Neural cell (in vitro differentiated cells): Measurements from ENCODE around the gene S100A2. TPM values are rescaled to one million over a fixed set of nuclear protein-coding genes. Genes with fewer than 3 reads are reported as not detected.

Experiments used
- H2AFZ ChIP-seq: fragments of 200-600, 300-800 bp; sonication (generic), shearing (Covaris generic); 2 replicates; pipeline ENCODE4 v1.6.0; 2014; ENCODE audit warnings: low read depth, mild to moderate bottlenecking, antibody characterized with exemption, low read length, moderate library complexity
- H3F3A ChIP-seq: fragments of 200-600 bp; shearing (Covaris generic); 2 replicates; pipeline ENCODE4 v1.6.1; 2016; ENCODE audit warnings: mild to moderate bottlenecking, moderate library complexity, mixed read lengths, antibody characterized with exemption, low read length; ENCODE audit not compliant: insufficient read depth, poor library complexity, severe bottlenecking
- H3K27ac ChIP-seq: fragments of 200-600, 300-800 bp; sonication (generic), shearing (Covaris generic); 2 replicates; pipeline ENCODE4 v1.5.1; 2014; ENCODE audit warnings: mild to moderate bottlenecking, low read length, moderate library complexity
- H3K27me3 ChIP-seq: fragments of 300-800, 200-600 bp; sonication (generic), shearing (Covaris generic); 2 replicates; pipeline ENCODE4 v1.6.0; 2014; ENCODE audit warnings: mild to moderate bottlenecking, low read depth, low read length, moderate library complexity; ENCODE audit not compliant: insufficient read depth
- H3K36me3 ChIP-seq: fragments of 300-800, 200-600 bp; sonication (generic), shearing (Covaris generic); 2 replicates; pipeline ENCODE4 v1.5.1; 2014; ENCODE audit warnings: mild to moderate bottlenecking, antibody characterized with exemption, low read length, moderate library complexity; ENCODE audit not compliant: insufficient read depth
- H3K4me2 ChIP-seq: fragments of 300-800, 200-600 bp; sonication (generic), shearing (Covaris generic); 2 replicates; pipeline ENCODE4 v1.6.0; 2014; ENCODE audit warnings: mild to moderate bottlenecking, low read length
- H3K4me3 ChIP-seq: fragments of 300-800, 200-600 bp; sonication (generic), shearing (Covaris generic); 2 replicates; pipeline ENCODE4 v1.5.1; 2014; ENCODE audit warnings: mild to moderate bottlenecking, low read length, moderate library complexity
- H3K79me2 ChIP-seq: fragments of 200-600 bp; shearing (Covaris generic); replicated peaks from 2 replicates; pipeline ENCODE4 v1.6.0; 2014; ENCODE audit warnings: mild to moderate bottlenecking, low read length, moderate library complexity; ENCODE audit not compliant: insufficient read depth
- H3K9ac ChIP-seq: fragments of 300-800, 200-600 bp; sonication (generic), shearing (Covaris generic); 2 replicates; pipeline ENCODE4 v1.6.1; 2016; ENCODE audit warnings: mild to moderate bottlenecking, low read length, mixed read lengths
- H3K9me2 ChIP-seq: fragments of 200-600 bp; shearing (Covaris generic); 2 replicates; pipeline ENCODE4 v1.6.1; 2016; ENCODE audit warnings: mild to moderate bottlenecking, low read length, mixed read lengths; ENCODE audit not compliant: insufficient read depth
- H3K9me3 ChIP-seq: fragments of 200-600, 300-800 bp; sonication (generic), shearing (Covaris generic); 2 replicates; pipeline ENCODE4 v1.6.1; 2016; ENCODE audit warnings: mild to moderate bottlenecking, mixed run types, low read length, moderate library complexity, mixed read lengths
- H4K20me1 ChIP-seq: fragments of 200-600 bp; shearing (Covaris generic); 2 replicates; pipeline ENCODE4 v1.6.1; 2016; ENCODE audit warnings: mild to moderate bottlenecking, mixed run types; ENCODE audit not compliant: insufficient read depth
- EP300 ChIP-seq: fragments of 450-650 bp; conservative IDR thresholded peaks from 2 replicates; pipeline ENCODE4 v1.6.1; 2014; ENCODE audit warnings: antibody characterized with exemption, mild to moderate bottlenecking, moderate library complexity; ENCODE audit not compliant: poor library complexity, severe bottlenecking
- EZH2 ChIP-seq: fragments of 200-600, 300-800 bp; shearing (Covaris generic), sonication (generic); IDR thresholded peaks from 2 replicates; pipeline ENCODE4 v1.6.1; 2014; ENCODE audit warnings: antibody characterized with exemption, low read length, borderline replicate concordance, mild to moderate bottlenecking; ENCODE audit not compliant: insufficient read depth, poor library complexity, severe bottlenecking
- MXI1 ChIP-seq: fragments of 450-650 bp; conservative IDR thresholded peaks from 2 replicates; pipeline ENCODE4 v1.6.1; 2014; ENCODE audit warnings: antibody characterized with exemption, mild to moderate bottlenecking; ENCODE audit not compliant: poor library complexity, severe bottlenecking
- POLR2AphosphoS5 ChIP-seq: IDR thresholded peaks from 2 replicates; pipeline ENCODE4 v1.6.1; 2012
- RAD21 ChIP-seq: fragments of 450-650 bp; conservative IDR thresholded peaks from 2 replicates; pipeline ENCODE4 v1.6.1; 2014; ENCODE audit warnings: antibody characterized with exemption, mild to moderate bottlenecking, moderate library complexity
- SMC3 ChIP-seq: fragments of 450-650 bp; conservative IDR thresholded peaks from 2 replicates; pipeline ENCODE4 v1.6.1; 2014; ENCODE audit warnings: antibody characterized with exemption, mild to moderate bottlenecking, moderate library complexity; ENCODE audit not compliant: poor library complexity
- TAF1 ChIP-seq: IDR thresholded peaks from 2 replicates; pipeline ENCODE4 v1.6.1; 2012; ENCODE audit warnings: low read depth
- polyA plus RNA-seq: library from polyadenylated mRNA; depleted of rRNA; stranded (reverse); fragments of >200 nt; gene quantifications from 2 replicates; pipeline ENCODE4 v1.2.3, GENCODE V29; 2014
- TF ChIP-seq, protein P1 (sequence below): fragments of 450-650 bp; IDR thresholded peaks from 2 replicates; pipeline ENCODE4 v1.5.1; 2014; ENCODE audit warnings: antibody characterized with exemption, mild to moderate bottlenecking, moderate library complexity; ENCODE audit not compliant: poor library complexity, severe bottlenecking
- TF ChIP-seq, protein P2 (sequence below): IDR thresholded peaks from 2 replicates; pipeline ENCODE4 v1.6.1; 2012; ENCODE audit warnings: borderline replicate concordance

S100A2 gene
- polyA plus RNA-seq, 1 donor from 2014 or later, result not detected

DNA sequence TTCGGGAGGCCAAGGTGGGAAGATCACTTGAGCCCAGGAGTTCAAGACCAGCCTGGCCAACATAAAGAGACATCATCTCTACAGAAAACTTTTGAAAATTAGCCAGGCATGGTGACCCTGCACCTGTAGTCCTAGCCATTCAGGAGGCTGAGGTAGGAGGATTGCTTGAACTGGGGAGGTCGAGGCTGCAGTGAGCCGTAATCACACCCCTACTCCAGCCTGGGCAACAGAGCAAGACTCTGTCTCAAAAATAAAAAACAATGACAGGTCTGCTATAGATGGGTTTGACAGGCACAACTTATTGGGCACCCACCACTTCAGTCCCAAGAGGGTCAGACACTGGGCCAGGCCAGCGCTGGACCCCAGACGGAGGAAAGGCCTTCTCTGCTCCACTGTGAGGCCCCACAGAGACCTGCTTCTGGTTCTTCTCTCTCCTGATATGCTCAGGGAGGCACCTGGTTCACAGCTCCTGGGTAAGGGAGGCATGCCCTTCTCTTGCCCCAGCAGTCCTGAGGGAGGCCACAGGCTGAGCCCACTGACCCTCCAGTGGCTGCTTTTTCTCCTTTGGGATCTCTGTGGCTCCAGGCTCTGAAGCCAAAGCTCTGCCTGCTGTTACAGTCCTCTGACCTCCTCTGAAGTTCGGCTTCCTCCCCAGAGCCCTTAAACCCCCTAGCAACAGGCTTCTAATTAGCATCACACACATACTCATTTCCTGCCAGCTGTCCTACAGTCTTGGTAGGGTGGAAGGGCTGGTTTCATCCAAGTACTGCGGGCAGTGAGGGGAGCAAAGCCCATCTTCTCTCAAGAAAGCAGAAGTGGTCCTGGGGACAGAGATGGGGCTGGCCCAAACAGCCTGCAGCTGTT is 32.9 kb upstream of the S100A2 start:
- Histone ChIP-seq H3K79me2 (no peaks in the 10 kb centered on the region), H3K4me2 (no peak overlapping the region), H3K27me3 (no peaks in the 10 kb centered on the region), H4K20me1 (no peaks in the 10 kb centered on the region), H3K9me2 (no peaks in the 10 kb centered on the region), H3K9me3 (no peaks in the 10 kb centered on the region), H3K36me3 (no peaks in the 10 kb centered on the region), H3K27ac (no peak overlapping the region), H3K4me3 (no peak overlapping the region), H3F3A (no peaks in the 10 kb centered on the region), H3K9ac (no peak overlapping the region), H2AFZ (no peak overlapping the region)
- no peak for TF ChIP-seq RAD21
- TF ChIP-seq, protein P1, sequence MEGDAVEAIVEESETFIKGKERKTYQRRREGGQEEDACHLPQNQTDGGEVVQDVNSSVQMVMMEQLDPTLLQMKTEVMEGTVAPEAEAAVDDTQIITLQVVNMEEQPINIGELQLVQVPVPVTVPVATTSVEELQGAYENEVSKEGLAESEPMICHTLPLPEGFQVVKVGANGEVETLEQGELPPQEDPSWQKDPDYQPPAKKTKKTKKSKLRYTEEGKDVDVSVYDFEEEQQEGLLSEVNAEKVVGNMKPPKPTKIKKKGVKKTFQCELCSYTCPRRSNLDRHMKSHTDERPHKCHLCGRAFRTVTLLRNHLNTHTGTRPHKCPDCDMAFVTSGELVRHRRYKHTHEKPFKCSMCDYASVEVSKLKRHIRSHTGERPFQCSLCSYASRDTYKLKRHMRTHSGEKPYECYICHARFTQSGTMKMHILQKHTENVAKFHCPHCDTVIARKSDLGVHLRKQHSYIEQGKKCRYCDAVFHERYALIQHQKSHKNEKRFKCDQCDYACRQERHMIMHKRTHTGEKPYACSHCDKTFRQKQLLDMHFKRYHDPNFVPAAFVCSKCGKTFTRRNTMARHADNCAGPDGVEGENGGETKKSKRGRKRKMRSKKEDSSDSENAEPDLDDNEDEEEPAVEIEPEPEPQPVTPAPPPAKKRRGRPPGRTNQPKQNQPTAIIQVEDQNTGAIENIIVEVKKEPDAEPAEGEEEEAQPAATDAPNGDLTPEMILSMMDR, result no peak
- no peak for TF ChIP-seq EZH2
- no peak for TF ChIP-seq EP300
- no peak for TF ChIP-seq MXI1
- TF ChIP-seq, protein P2, sequence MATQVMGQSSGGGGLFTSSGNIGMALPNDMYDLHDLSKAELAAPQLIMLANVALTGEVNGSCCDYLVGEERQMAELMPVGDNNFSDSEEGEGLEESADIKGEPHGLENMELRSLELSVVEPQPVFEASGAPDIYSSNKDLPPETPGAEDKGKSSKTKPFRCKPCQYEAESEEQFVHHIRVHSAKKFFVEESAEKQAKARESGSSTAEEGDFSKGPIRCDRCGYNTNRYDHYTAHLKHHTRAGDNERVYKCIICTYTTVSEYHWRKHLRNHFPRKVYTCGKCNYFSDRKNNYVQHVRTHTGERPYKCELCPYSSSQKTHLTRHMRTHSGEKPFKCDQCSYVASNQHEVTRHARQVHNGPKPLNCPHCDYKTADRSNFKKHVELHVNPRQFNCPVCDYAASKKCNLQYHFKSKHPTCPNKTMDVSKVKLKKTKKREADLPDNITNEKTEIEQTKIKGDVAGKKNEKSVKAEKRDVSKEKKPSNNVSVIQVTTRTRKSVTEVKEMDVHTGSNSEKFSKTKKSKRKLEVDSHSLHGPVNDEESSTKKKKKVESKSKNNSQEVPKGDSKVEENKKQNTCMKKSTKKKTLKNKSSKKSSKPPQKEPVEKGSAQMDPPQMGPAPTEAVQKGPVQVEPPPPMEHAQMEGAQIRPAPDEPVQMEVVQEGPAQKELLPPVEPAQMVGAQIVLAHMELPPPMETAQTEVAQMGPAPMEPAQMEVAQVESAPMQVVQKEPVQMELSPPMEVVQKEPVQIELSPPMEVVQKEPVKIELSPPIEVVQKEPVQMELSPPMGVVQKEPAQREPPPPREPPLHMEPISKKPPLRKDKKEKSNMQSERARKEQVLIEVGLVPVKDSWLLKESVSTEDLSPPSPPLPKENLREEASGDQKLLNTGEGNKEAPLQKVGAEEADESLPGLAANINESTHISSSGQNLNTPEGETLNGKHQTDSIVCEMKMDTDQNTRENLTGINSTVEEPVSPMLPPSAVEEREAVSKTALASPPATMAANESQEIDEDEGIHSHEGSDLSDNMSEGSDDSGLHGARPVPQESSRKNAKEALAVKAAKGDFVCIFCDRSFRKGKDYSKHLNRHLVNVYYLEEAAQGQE, result no peak
- TF ChIP-seq SMC3, result no peak
- no peak for TF ChIP-seq TAF1
- no peak for TF ChIP-seq POLR2AphosphoS5

- no peaks in the 10 kb centered on the region for H3K27me3 ChIP-seq
- no peak overlapping the region for H2AFZ ChIP-seq
- H3K79me2 ChIP-seq, result no peaks in the 10 kb centered on the region
- no peak overlapping the region for H3K4me2 ChIP-seq
- H3K9me3 ChIP-seq, result no peaks in the 10 kb centered on the region
- H4K20me1 ChIP-seq, result no peaks in the 10 kb centered on the region
- no peak overlapping the region for H3K4me3 ChIP-seq
- H3K9ac ChIP-seq, result no peak overlapping the region
- TF ChIP-seq POLR2AphosphoS5, result no peak
- H3K36me3 ChIP-seq, result no peaks in the 10 kb centered on the region
- no peak overlapping the region for H3K27ac ChIP-seq
- no peaks in the 10 kb centered on the region for H3F3A ChIP-seq
- no peaks in the 10 kb centered on the region for H3K9me2 ChIP-seq
Measured at GRCh38 chr1:153597206-153597605, 31.6 kb upstream of the S100A2 start.
